GM12873 (cell line): Measurements from ENCODE around the gene ALG13.
A peak's percentile ranks its signal among the peaks of the same experiment; 100 is the strongest.

Source experiments
- CTCF ChIP-seq: IDR thresholded peaks from 2 replicates; pipeline ENCODE4 v1.5.1; 2012; ENCODE audit warnings: low read depth, mild to moderate bottlenecking, moderate library complexity, low read length, control low read depth; ENCODE audit not compliant: insufficient read depth; ENCODE audit errors: missing control alignments

ALG13 gene

GRCh38 chrX:111680988-111681779 lies at the start of gene ALG13:
ALG13 (plus strand) TSS chrX:111681170; CDS start chrX:111681219, 49 bp downstream.
- TF ChIP-seq CTCF: peak; percentile 74

DNA sequence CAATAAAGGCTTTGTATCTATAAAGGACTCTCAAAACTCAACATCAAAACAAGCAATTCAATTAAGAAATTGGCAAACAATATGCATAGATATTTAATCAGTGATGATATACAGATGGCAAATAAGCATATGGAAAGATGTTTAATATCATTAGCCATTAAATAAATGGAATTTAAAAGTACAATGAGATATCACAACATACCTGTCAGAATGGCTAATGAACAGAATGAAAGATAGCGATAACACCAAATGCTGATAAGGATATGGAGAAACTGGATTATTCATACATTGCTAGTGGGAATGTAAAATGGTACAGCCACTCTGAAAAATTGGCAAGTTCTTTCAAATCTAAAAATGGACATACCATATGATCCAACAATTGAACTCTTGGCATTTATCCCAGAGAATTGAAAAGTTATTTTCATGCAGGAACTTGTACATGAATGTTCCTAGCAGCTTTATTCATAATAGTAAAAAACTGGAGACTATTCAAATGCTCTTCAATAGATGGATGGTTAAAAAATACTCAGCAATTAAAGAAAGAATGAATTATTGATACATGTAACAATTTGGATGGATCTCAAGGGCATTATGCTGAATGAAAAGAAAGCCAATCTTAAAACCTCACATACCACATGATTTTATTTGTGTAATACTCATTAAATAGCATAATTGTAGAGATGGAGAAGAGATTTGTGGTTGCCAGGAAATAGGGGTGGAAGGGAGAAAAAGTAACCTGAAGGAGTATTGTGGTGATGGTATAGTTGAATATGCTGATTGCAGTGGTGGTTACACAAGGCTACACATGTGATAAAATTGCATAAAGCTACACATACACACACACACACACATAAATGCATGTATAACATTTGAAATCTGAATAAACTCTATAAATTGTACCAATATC lies 45.9 kb upstream of the ALG13 start:
- TF ChIP-seq CTCF: no peak

DNA sequence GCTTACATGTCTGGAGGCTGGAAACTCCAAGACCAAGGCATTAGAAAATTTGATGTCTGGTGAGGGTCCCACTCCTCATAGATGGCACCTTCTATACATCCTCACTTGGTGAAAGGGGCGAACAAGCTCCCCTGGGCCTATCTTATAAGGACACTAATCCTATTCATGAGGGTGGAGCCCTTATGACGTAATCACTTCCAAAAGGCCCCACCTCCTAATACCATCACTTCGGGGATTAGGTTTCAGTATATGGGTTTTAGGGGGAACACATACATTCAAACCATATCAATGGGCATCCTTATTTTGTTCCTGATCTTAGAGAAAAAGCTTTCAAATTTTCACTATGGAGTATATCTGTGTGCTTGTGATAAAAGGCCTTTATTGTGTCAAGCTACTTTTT lies 39.0 kb upstream of the ALG13 start:
- TF ChIP-seq CTCF: no peak

DNA sequence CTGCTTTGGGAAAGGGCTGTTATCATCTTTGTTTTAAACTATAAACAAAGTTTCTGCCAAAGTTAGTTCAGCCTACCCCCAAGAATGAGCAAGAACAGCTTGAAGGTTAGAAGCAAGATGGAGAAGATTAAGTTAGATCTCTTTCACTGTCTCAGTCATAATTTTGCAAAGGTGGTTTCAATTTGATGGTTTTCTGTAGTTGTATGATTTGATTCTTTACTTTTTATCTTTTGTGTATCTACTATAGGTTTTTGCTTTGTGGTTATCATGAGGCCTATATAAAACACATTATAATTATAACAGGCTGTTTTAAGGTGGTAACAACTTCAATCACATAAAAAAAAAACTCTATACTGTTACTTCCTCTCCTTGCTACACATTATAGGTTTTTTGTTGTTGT lies 35.4 kb upstream of the ALG13 start:
- no peak for TF ChIP-seq CTCF

GRCh38 chrX:111646515-111646914 lies 34.5 kb upstream of the ALG13 start:
- TF ChIP-seq CTCF: no peak

GRCh38 chrX:111648802-111649201 lies 32.2 kb upstream of the ALG13 start:
- no peak for TF ChIP-seq CTCF

DNA sequence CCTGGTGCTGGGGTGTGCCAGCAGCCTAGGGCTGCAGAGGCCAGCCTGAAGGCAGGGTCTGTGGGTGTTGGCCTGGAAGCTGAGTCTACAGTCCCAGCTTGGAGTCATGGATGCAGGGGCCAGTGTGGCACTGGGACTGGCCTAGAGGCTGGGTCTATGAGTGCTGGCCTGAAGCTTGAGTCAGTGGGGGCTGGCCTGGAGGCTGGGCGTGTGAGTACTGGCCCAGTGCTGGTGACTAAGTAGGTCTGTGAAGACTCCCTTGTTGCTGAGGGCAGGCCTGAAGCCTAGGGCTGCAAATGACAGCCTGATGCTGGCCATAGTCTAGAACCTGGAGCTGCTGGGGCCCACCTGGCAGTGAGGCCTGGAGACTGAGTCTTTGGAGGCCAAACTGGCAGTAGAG lies 31.3 kb upstream of the ALG13 start:
- TF ChIP-seq CTCF: no peak
